CD4-positive, alpha-beta T cell treated with Interleukin-17A for 1 hour (primary cell): ENCODE results near the gene PRSS8.
"Not testable (repeated sequence)": the region's sequence is repeated elsewhere in the genome, so short reads cannot be mapped to it uniquely, and the experiment has no call there.

Experiments
- DNase-seq: peaks from one replicate; pipeline ENCODE4 v3.0.0-alpha.2; 2020

Gene PRSS8

GRCh38 chr16:31135535-31136286, at the start of gene PRSS8:
Gene PRSS8, minus strand, starts transcription at chr16:31135727. Its CDS starts 229 bp downstream, at chr16:31135498.
- DNase-seq = no peak

GRCh38 chr16:31184888-31185287, 49.4 kb upstream of the PRSS8 start:
- peak; percentile 7 for DNase-seq

GRCh38 chr16:31183432-31184428, 48.2 kb upstream of the PRSS8 start:
- DNase-seq = peak; percentile 8

GRCh38 chr16:31182391-31182790, 46.9 kb upstream of the PRSS8 start:
- DNase-seq = no peak

GRCh38 chr16:31181102-31181830, 45.7 kb upstream of the PRSS8 start:
- peak; percentile 42 for DNase-seq

GRCh38 chr16:31179747-31180459, 44.4 kb upstream of the PRSS8 start, which contains the start of gene FUS:
Gene FUS, plus strand, starts transcription at chr16:31180139. Its CDS starts 76 bp downstream, at chr16:31180215.
- DNase-seq = peak; percentile 93

- no peak for DNase-seq
Measured at GRCh38 chr16:31179219-31179746, 43.8 kb upstream of the PRSS8 start.

- peak; percentile 65 for DNase-seq
Measured at GRCh38 chr16:31177136-31177535, 41.6 kb upstream of the PRSS8 start.

- not testable (repeated sequence) for DNase-seq
Measured at GRCh38 chr16:31170048-31170447, 34.5 kb upstream of the PRSS8 start.

- DNase-seq = no peak
Measured at GRCh38 chr16:31168848-31169247, 33.3 kb upstream of the PRSS8 start.

GRCh38 chr16:31167315-31167714, 31.8 kb upstream of the PRSS8 start:
- DNase-seq = no peak

GRCh38 chr16:31157136-31157535, 21.6 kb upstream of the PRSS8 start:
- DNase-seq = no peak

- not testable (repeated sequence) for DNase-seq
Measured at GRCh38 chr16:31150976-31151375, 15.4 kb upstream of the PRSS8 start.

GRCh38 chr16:31149894-31150890, 14.7 kb upstream of the PRSS8 start, which contains the start of gene PRSS36:
Gene PRSS36, minus strand, starts transcription at chr16:31150066. Its CDS starts 31 bp downstream, at chr16:31150035.
- DNase-seq = no peak

- DNase-seq = no peak
Measured at GRCh38 chr16:31149332-31149731, 13.8 kb upstream of the PRSS8 start.

GRCh38 chr16:31148896-31149295, 13.4 kb upstream of the PRSS8 start:
- DNase-seq = no peak

GRCh38 chr16:31148281-31148728, 12.8 kb upstream of the PRSS8 start:
- no peak for DNase-seq

GRCh38 chr16:31147574-31147973, 12.0 kb upstream of the PRSS8 start:
- DNase-seq = no peak

- no peak for DNase-seq
Measured at GRCh38 chr16:31145398-31145990, 10.0 kb upstream of the PRSS8 start.

GRCh38 chr16:31144418-31144817, 8.9 kb upstream of the PRSS8 start:
- not testable (repeated sequence) for DNase-seq
